ENCODE measurements around the gene SEMA7A.

SEMA7A gene

DNA sequence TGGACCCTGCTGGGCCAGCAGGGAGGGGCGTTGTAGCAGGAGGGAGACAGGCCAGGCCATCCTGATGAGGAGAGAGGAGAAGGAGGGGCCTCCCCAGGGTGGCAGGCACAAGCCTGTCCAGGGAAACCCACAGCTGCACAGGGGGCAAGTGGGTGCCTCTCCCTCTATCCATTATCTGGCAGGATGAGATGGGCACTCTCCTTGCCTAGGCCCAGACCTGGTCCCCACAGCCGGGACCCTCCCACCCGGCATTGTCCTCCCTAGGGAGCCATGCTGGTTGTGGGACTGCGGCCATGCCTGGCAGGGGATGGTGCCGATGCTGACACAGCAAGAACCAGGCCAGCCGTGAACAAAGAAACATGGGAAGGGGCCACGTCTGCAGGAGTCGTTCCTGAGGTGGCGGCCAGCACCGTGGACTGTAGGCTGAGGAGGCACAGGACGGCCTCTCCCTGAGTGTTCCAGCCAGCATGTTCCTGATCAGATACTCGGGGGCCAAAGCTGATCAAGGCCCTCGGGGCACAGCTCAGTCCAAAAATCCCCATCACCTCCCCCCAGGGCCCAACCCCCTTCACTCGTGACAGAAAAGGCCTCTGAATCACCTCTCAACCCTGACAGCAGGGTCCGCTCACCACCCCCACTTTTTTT, 47.1 kb downstream of the SEMA7A start:
- no peak for DNase-seq

DNA sequence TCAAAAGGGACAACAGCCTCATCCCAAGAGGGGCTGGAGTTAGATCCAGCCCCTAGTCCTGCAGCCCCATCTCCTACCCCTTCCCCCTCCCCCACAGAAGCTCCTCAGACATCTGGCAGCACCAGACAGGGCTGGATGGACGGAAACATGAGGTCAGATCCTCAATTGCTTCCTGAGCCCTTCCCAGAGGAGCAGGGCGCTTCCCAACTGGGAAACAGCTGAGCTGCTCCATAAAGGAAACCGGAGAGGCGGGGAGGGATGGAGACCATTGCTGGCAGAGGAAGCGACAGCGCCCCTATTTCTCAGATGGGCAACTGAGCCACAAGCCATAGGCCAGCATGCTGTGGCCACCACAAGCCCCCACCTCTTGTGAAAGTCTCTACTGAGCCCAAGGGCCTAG, 48.0 kb downstream of the SEMA7A start:
- no peak for DNase-seq

GRCh38 chr15:74384881-74385643, 48.7 kb downstream of the SEMA7A start:
- DNase-seq, result no peak

DNA sequence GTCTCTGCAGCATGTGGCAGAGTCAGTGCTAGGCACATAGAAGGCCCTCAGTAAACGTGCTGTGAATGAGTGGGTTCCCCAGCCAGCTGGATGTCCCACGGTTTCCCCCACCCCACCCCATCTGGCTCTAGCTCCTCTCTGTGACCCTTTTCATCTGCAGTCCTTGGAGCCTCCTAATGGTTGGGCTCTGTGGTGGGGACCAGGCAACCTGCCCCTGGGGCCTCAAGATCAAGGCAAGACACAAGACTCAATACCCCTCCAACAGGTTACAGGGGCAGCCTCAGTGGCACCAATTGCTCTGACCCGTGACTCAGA, 49.2 kb downstream of the SEMA7A start:
- DNase-seq, result no peak

DNA sequence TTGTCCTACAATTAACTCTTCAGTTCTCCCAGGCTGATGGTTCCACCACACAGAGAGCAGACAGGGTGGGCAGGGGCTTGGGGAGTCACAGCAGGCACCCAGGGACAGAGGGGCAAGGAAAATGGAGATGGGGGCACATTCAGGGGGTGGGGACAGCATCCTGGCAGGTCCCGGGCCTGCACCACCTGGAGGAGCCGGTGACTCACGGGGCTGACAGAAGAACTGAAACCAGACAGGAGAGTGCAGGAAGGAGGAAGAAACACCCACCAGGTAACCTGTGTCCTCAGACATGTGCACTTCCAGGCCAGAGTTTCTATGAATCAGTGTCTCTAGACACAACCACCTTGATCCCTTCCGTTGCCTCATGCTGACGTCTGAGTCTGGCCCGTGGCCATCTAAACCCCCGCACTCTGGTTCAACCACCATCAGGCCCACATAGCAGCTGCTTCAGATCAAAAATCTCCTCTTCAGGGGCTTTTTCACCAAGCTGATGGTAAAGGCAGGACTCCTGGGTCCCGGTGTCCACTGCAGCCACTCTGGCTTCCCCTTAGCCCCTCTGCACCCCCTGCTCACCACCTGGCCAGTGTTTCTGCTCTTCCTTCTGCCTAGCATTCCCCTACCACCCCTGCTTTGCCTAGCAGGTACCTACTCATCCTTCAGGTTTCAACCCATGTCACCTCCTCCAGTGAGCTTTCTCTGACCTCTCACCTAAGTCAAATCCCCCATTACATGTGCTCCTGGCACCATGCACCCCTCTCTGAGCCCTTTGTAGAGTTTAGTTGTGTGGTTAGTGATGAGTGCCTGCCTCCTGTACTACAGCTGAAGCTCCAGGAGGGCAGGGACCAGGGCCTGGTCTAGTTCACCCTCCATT, 49.8 kb downstream of the SEMA7A start:
- no peak for DNase-seq

- DNase-seq, result no peak
Observed at GRCh38 chr15:74383286-74383685, 50.5 kb downstream of the SEMA7A start.

DNA sequence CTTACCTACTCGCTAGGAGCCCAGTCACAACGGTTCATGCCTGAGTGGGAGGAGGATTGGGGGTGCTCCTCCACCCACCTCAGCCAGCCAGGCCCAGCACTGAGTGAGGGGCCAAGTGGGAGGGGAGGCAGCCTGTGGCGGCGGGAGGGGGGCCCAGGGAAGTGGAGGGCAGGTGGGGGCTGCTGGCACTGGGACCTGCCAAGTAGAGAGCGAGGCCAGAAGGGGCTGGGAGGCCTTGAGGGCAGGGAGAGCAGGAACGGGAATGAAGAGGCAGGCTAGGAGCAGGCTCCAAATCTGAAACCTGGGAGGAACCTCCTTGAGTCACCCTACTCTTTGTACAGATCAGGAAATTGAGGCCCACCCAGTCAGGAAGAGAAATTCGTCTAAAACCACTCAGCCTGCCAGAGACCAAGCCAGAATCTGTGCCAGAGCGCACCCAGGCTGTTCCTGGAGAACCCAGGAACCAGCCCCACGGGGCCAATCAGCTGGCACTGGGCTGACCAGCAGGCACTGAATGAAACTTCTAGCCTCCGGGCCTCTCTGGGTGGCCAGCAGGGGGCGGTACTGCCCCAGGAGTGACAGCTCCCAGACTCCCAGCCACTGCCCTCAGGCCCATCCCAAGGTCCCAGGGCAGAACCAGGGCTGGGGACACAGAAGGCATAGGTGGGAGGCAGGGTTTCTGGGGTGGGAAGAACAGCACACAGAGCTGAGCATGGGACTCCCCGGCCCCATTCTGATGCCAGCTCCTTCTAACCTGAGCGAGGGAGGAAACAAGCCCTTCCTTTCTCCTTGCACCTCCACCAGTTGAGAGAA, 51.5 kb downstream of the SEMA7A start:
- DNase-seq, result no peak

DNA sequence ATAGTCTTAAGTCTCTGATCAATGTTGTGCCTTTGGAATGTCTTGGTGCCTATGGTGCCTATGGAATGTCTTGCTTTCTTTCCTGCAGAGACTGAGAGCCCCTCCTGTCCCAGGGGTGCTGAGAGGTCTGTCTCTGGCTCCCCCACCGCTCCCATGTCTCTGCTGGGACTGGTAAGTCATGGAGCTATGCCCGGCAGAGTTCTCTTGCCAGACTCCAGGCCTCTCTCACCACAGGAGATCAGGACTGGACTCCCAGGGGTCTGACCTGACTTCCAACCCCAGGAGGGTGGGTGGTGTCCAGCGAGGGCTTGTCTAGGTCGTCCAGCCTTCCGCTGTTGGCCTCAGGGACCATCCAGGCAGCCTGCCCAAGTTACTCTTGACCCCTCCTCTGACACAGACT, 52.3 kb downstream of the SEMA7A start:
- DNase-seq, result no peak

GRCh38 chr15:74381190-74381453, 52.6 kb downstream of the SEMA7A start:
- no peak for DNase-seq

DNA sequence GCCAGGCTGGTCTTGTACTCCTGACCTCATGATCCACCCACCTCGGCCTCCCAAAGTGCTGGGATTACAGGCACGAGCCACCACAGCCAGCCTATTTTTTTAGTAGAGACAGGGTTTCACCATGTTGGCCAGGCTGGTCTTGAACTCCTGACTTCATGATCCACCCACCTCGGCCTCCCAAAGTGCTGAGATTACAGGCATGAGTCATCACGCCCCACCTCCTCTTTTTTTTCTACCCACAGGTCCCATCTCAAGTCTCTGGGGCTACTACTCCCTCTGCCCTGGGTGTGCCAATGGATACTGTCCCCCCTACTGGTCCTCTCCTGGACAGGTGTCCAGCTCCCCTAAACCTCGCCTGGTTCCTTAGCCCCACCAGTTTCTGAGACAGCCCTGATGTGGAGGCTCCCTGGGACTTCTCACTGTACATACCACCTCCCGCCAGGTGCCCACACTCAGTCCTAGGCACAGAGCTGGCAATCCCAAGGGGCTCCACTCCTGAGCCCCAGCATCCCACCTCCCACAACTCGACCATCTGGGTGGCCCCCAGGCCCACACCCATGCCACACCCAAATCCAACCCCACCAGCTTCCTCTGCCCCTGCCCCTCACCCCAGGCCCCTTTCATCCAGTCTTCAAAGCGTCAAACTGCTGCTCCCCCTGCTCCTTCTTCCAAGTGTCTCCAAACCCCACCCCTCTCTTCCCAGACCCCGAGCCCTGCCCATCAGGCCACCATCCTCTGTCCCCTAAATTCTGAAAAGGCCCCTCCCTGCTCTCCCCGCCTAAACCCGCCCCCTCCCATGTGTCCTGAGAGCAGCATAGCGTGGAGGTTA, 53.2 kb downstream of the SEMA7A start:
- DNase-seq, result no peak

DNA sequence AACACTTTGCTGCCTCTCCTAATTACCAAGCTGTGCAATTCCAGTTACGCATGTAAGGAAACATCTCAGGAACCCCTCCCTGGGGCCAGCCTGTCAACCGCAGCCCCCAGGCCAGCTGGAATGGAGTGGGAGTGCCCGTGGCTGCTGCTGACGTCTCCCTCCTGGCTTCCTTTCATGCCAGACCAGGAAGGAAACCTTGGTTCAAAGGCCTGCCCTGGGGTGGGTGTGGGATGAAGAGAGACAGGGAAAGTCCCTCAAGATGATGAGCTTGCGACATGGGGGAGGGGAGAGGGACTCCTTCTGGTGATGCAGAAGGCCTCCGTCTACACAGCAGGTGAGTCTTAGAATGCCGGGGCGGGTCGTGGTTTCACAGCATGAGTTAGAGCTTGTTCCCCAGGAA, 54.9 kb downstream of the SEMA7A start:
- no peak for DNase-seq

DNA sequence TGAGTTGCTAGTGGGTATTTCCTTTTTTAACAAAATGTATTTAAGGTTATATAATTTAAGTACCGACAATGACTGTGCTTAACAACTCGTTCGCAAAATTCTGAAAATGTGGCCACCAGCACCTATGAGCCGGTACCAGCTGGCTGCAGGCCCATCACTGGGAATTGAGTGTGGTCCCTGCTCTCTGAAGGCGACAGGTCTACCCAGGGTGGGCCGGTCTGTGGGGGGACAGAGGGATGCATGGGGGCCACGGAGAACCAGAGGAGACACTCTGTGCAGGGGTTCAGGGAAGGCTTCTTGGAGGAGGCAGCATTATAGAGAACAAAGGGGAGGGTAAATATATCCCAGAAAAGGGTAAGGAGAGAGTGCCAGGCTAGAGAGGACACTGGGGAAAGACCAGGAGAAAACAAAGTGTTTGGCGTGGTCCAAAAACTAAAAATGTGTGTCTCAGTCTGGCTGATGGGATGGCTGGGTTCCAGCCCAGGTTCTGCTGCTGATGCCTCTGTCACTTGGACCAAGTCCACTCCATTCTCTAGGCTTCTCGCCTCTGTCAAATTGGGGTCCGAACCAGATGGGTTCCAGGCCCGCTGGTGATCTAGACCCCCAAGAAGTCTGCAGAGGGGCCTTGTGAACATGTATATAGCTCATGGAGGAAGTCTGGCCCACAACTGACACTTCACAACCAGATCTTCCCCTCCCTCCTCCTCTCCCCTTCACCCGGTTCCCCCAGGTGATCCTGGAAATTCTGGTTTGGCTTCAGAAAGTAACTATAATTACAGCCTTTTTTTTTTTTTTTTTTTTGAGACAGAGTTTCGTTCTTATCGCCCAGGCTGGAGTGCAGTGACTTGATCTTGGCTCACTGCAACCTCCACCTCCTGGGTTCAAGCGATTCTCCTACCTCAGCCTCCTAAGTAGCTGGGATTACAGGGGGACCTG, 55.7 kb downstream of the SEMA7A start:
- DNase-seq, result no peak

DNA sequence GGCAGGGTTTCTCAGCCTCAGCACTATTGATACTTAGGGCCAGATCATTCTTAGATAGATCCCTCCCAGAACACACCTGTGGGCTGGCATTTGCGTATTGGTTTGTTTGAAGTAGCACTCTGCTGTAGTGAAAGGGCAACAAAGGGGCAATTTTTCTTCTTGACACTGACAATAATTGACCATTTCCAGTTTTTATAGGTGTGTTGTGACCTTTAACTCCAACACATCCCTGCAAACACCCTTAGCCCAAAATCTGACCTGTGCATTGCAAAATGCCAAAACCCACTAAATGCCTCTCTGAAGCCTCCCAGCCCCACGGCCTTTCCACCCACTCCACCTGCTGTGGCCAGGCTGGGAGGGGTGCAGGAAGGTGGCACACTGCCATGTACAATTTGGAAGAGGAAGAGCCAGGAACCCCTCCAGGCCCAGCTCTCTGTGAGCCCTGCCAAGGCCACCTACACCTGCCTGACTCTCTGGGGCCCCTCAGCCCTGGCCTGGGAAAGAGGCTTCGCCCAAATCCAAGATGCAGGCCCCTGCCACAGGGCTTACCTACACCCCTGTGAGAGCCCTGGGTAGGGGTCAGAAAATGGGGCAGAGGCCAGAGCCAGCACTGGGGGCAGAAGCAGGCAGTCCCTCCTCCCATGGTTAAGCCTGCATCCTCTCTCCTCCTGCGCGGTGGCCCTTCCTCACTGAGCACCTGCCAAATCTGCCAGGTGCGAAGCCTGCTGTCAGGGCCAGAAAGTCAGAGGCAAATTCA, 56.8 kb downstream of the SEMA7A start:
- DNase-seq, result no peak

- no peak for DNase-seq
Observed at GRCh38 chr15:74376226-74376625, 57.5 kb downstream of the SEMA7A start.

DNA sequence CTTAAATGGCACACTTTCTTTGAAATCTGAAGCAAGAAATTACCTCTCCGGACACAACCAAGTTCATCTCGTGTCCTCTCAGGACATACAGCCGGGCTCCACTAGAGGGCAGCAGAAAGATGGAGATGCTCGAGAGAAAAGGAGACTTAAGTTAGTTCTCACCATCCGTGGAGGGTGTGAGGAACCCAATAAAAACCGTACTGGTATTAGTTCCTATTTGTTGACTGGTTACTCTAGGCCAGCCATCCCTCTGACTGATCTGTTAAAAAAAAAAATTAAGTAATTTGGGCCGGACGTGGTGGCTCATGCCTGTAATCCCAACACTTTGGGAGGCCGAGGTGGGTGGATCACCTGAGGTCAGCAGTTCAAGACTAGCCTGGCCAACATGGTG, 58.5 kb downstream of the SEMA7A start:
- no peak for DNase-seq

DNA sequence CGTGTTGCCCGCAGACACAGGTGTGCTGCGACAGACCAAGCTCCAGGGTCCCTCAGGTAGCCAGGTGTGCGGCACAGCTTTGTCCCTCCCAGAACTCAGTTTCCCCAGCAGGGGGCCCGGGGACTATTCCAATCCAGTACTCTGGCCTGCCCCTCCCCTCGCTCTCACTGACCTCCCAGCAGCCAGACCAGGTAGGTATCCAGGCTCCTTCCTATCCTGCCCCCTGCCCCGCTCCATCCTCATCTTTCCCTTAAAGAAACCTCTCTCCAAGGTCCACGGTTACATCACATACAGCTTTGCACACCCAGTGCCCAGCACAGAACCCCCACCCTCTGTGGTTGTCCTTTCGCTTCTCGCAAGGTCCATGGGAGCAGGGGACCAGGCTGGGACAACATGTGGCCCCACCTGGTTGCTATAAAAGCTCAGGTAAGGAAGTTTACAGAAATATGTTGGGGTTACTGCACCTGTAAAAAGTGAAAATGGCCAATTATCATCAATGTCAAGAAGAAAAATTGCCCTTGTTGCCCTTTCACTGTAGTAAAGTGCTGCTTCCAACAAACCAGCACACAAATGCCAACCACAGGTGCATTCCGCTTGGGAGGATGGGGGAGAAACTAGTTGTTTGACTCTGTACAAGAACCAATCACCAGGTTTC, 59.0 kb downstream of the SEMA7A start:
- DNase-seq, result no peak

GRCh38 chr15:74373731-74374647, 59.8 kb downstream of the SEMA7A start:
- no peak for DNase-seq

- no peak for DNase-seq
Observed at GRCh38 chr15:74373056-74373650, 60.6 kb downstream of the SEMA7A start.
